ENCODE data around the gene BPIFA2.

DNA sequence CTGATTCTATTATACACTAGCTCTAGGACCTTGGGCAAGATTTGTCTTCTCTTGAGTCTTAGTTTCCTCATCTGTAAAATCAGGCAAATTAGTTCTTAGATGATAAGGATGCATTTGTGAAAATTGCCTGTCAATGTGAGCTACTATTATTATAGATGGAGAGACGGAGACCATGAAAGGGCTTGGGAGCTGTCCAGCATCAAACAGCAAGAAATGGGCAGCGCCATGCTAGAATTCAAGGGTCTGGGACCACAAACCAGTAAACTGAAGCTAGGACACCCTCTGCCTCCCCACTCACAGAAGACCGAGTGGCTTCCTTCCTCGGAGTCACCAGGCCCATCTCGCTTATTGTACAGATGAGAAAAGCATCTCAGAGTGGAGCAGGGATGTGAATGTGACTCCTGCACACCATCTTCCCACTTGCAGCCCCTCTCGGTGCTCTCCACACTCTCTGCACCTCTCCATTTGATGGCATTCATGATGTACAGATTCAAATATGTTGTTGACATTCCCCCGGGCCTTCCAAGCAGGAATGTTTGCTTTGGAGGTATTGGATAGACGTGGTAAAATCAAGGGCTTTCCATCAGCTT is 25.0 kb downstream of the BPIFA2 start:
- TF ChIP-seq ZNF274 (IDR thresholded peaks at IDR 0.05; ENCODE audit: low read depth, low read length) (no peak), SUZ12 (IDR thresholded peaks at IDR 0.05; ENCODE audit: extremely low read depth, insufficient read depth, insufficient read length) (no peak), YY1 (IDR thresholded peaks at IDR 0.05; ENCODE audit: insufficient read depth, insufficient read length) (no peak)

All from NT2/D1 (cell line).